HG03520 (cell line): ENCODE measurements around the gene KCNK16.

Experiments
- ATAC-seq: cut with Tn5 transposase; IDR thresholded peaks from one replicate; pipeline ENCODE4 v1.9.1; 2021; ENCODE audit warnings: mild to moderate bottlenecking, moderate library complexity; ENCODE audit not compliant: unreplicated experiment

KCNK16 gene

GRCh38 chr6:39281312-39281980 lies 41.1 kb downstream of the KCNK16 start:
- ATAC-seq, result no peak

- ATAC-seq, result no peak
These were observed 42.2 kb downstream of the KCNK16 start for GRCh38 chr6:39280247-39280731.

GRCh38 chr6:39279539-39279938 lies 43.0 kb downstream of the KCNK16 start:
- ATAC-seq, result no peak

GRCh38 chr6:39276379-39276995 lies 46.0 kb downstream of the KCNK16 start:
- ATAC-seq, result no peak

GRCh38 chr6:39274903-39275302 lies 47.6 kb downstream of the KCNK16 start:
- ATAC-seq, result no peak

- ATAC-seq, result no peak
These were observed 48.0 kb downstream of the KCNK16 start for GRCh38 chr6:39274471-39274870.

- no peak for ATAC-seq
These were observed 49.1 kb downstream of the KCNK16 start for GRCh38 chr6:39273406-39273821.

GRCh38 chr6:39269961-39270360 lies 52.5 kb downstream of the KCNK16 start:
- no peak for ATAC-seq

GRCh38 chr6:39268721-39269120 lies 53.8 kb downstream of the KCNK16 start:
- ATAC-seq, result no peak

- no peak for ATAC-seq
These were observed 54.3 kb downstream of the KCNK16 start for GRCh38 chr6:39268171-39268570.

GRCh38 chr6:39266782-39267355 lies 55.6 kb downstream of the KCNK16 start:
- no peak for ATAC-seq

GRCh38 chr6:39266375-39266774 lies 56.1 kb downstream of the KCNK16 start:
- no peak for ATAC-seq
